Measurements from ENCODE around the gene CEP128. TPM values are rescaled to one million over a fixed set of nuclear protein-coding genes. Genes with fewer than 3 reads are reported as not detected.
A peak's percentile ranks its signal among the peaks of the same experiment; 100 is the strongest.

Gene CEP128
- 4.2 TPM for total RNA-seq
- 1 to 10 TPM; 2.9 to 4.9 (median 4.0) TPM for polyA plus RNA-seq (ENCODE audit: insufficient read depth in 1 of 8, insufficient read length in 8 of 8, low replicate concordance in 1 of 8)
- long read RNA-seq, donor 1: 0 reads
- long read RNA-seq, donor 2: 0 reads
- long read RNA-seq, donor 3: 0 reads
- long read RNA-seq, donor 4: 0 reads
- long read RNA-seq, donor 5, partial matches to known transcripts: 0 of 1 reads
- long read RNA-seq, donor 5, other reads (novel, unspliced or antisense): 0 of 1 reads
- long read RNA-seq, donor 6, partial matches to known transcripts: 0 of 1 reads
- long read RNA-seq, donor 6, other reads (novel, unspliced or antisense): 0 of 1 reads
- long read RNA-seq, donor 7: 0 reads
- long read RNA-seq, donor 8: 0 reads
- long read RNA-seq, donor 9: 0 reads
- long read RNA-seq, donor 10: 0 reads
- long read RNA-seq, donor 11: 0 reads

GRCh38 chr14:80941241-80942185 is at the start of gene CEP128:
CEP128 (minus strand) TSS chr14:80941738.
- peak; percentile 99 for DNase-seq
- Histone ChIP-seq H3K4me3 (ENCODE audit: low read length) (peak within 1 kb of the TSS; percentile 79), H3K36me3 (ENCODE audit: control insufficient read depth, insufficient read depth, low read length) (no peaks in the 10 kb centered on the region), H3K4me1 (ENCODE audit: control insufficient read depth, insufficient read depth, low read length) (peaks cover 10% of the 10 kb centered on the region), H3K27me3 (ENCODE audit: control insufficient read depth, insufficient read depth, low read length) (no peaks in the 10 kb centered on the region), H3K27ac (ENCODE audit: low read length) (peak within 1 kb of the TSS; percentile 52), H3K9me3 (replicated peaks; ENCODE audit: control insufficient read depth, low read depth, low read length) (no peaks in the 10 kb centered on the region)
- WGBS (ENCODE audit: insufficient coverage): 0% methylated on average over 23 of the region's 40 CpGs

- no peak overlapping the region for H3K4me3 ChIP-seq (ENCODE audit: low read length)
- H3K27ac ChIP-seq (ENCODE audit: low read length): no peak overlapping the region
- no peaks in the 10 kb centered on the region for H3K36me3 ChIP-seq (ENCODE audit: control insufficient read depth, insufficient read depth, low read length)
- H3K9me3 ChIP-seq (replicated peaks; ENCODE audit: control insufficient read depth, low read depth, low read length): no peaks in the 10 kb centered on the region
- peaks cover 4% of the 10 kb centered on the region for H3K27me3 ChIP-seq (ENCODE audit: control insufficient read depth, insufficient read depth, low read length)
- no peaks in the 10 kb centered on the region for H3K4me1 ChIP-seq (ENCODE audit: control insufficient read depth, insufficient read depth, low read length)
- WGBS (ENCODE audit: insufficient coverage): 78% methylated on average over 4 of the region's 6 CpGs
- no peak for DNase-seq
These were observed 47.3 kb upstream of the CEP128 start for GRCh38 chr14:80988735-80989429.

- no peak overlapping the region for H3K4me3 ChIP-seq (ENCODE audit: low read length)
- no peaks in the 10 kb centered on the region for H3K9me3 ChIP-seq (replicated peaks; ENCODE audit: control insufficient read depth, low read depth, low read length)
- DNase-seq: no peak
- H3K27ac ChIP-seq (ENCODE audit: low read length): no peak overlapping the region
- WGBS (ENCODE audit: insufficient coverage): 71% methylated on average over 1 of the region's 1 CpG
- H3K4me1 ChIP-seq (ENCODE audit: control insufficient read depth, insufficient read depth, low read length): no peaks in the 10 kb centered on the region
- peaks cover 4% of the 10 kb centered on the region for H3K27me3 ChIP-seq (ENCODE audit: control insufficient read depth, insufficient read depth, low read length)
- no peaks in the 10 kb centered on the region for H3K36me3 ChIP-seq (ENCODE audit: control insufficient read depth, insufficient read depth, low read length)
These were observed 46.7 kb upstream of the CEP128 start for GRCh38 chr14:80988192-80988591.

GRCh38 chr14:80987235-80988032 is 45.9 kb upstream of the CEP128 start:
- Histone ChIP-seq H3K27ac (ENCODE audit: low read length) (no peak overlapping the region), H3K4me1 (ENCODE audit: control insufficient read depth, insufficient read depth, low read length) (no peaks in the 10 kb centered on the region), H3K27me3 (ENCODE audit: control insufficient read depth, insufficient read depth, low read length) (peaks cover 4% of the 10 kb centered on the region), H3K9me3 (replicated peaks; ENCODE audit: control insufficient read depth, low read depth, low read length) (no peaks in the 10 kb centered on the region), H3K4me3 (ENCODE audit: low read length) (no peak overlapping the region), H3K36me3 (ENCODE audit: control insufficient read depth, insufficient read depth, low read length) (no peaks in the 10 kb centered on the region)
- DNase-seq: peak; percentile 77
- whole genome bisulfite sequencing (ENCODE audit: insufficient coverage): 0% methylated on average over 2 of the region's 6 CpGs

GRCh38 chr14:80982711-80983110 is 41.2 kb upstream of the CEP128 start:
- H3K27me3 ChIP-seq (ENCODE audit: control insufficient read depth, insufficient read depth, low read length): no peaks in the 10 kb centered on the region
- WGBS (ENCODE audit: insufficient coverage): no CpG with 5 or more reads among the region's 2 CpGs

GRCh38 chr14:80981673-80982072 is 40.1 kb upstream of the CEP128 start:
- Histone ChIP-seq H3K36me3 (ENCODE audit: control insufficient read depth, insufficient read depth, low read length) (no peaks in the 10 kb centered on the region), H3K9me3 (replicated peaks; ENCODE audit: control insufficient read depth, low read depth, low read length) (no peaks in the 10 kb centered on the region), H3K4me3 (ENCODE audit: low read length) (no peak overlapping the region), H3K27ac (ENCODE audit: low read length) (no peak overlapping the region), H3K4me1 (ENCODE audit: control insufficient read depth, insufficient read depth, low read length) (no peaks in the 10 kb centered on the region), H3K27me3 (ENCODE audit: control insufficient read depth, insufficient read depth, low read length) (no peaks in the 10 kb centered on the region)
- WGBS (ENCODE audit: insufficient coverage): 90% methylated on average over 2 of the region's 7 CpGs
- no peak for DNase-seq

More at GRCh38 chr14:80982711-80983110, 41.2 kb upstream of the CEP128 start:
- no peak for DNase-seq
- no peaks in the 10 kb centered on the region for H3K36me3 ChIP-seq (ENCODE audit: control insufficient read depth, insufficient read depth, low read length)
- H3K9me3 ChIP-seq (replicated peaks; ENCODE audit: control insufficient read depth, low read depth, low read length): no peaks in the 10 kb centered on the region
- H3K4me1 ChIP-seq (ENCODE audit: control insufficient read depth, insufficient read depth, low read length): no peaks in the 10 kb centered on the region
- H3K27ac ChIP-seq (ENCODE audit: low read length): no peak overlapping the region
- no peak overlapping the region for H3K4me3 ChIP-seq (ENCODE audit: low read length)

- Histone ChIP-seq H3K27ac (ENCODE audit: low read length) (no peak overlapping the region), H3K4me1 (ENCODE audit: control insufficient read depth, insufficient read depth, low read length) (no peaks in the 10 kb centered on the region), H3K27me3 (ENCODE audit: control insufficient read depth, insufficient read depth, low read length) (no peaks in the 10 kb centered on the region), H3K4me3 (ENCODE audit: low read length) (no peak overlapping the region), H3K36me3 (ENCODE audit: control insufficient read depth, insufficient read depth, low read length) (no peaks in the 10 kb centered on the region), H3K9me3 (replicated peaks; ENCODE audit: control insufficient read depth, low read depth, low read length) (no peaks in the 10 kb centered on the region)
- no peak for DNase-seq
- WGBS (ENCODE audit: insufficient coverage): 92% methylated on average over 2 of the region's 3 CpGs
These were observed 39.6 kb upstream of the CEP128 start for GRCh38 chr14:80981156-80981555.

- H3K9me3 ChIP-seq (replicated peaks; ENCODE audit: control insufficient read depth, low read depth, low read length): no peaks in the 10 kb centered on the region
- no peaks in the 10 kb centered on the region for H3K36me3 ChIP-seq (ENCODE audit: control insufficient read depth, insufficient read depth, low read length)
- no peaks in the 10 kb centered on the region for H3K4me1 ChIP-seq (ENCODE audit: control insufficient read depth, insufficient read depth, low read length)
- WGBS (ENCODE audit: insufficient coverage): 87% methylated on average over 2 of the region's 2 CpGs
- no peak overlapping the region for H3K4me3 ChIP-seq (ENCODE audit: low read length)
- no peak overlapping the region for H3K27ac ChIP-seq (ENCODE audit: low read length)
- no peaks in the 10 kb centered on the region for H3K27me3 ChIP-seq (ENCODE audit: control insufficient read depth, insufficient read depth, low read length)
- no peak for DNase-seq
These were observed 38.4 kb upstream of the CEP128 start for GRCh38 chr14:80979951-80980350.

- Histone ChIP-seq H3K4me3 (ENCODE audit: low read length) (no peak overlapping the region), H3K36me3 (ENCODE audit: control insufficient read depth, insufficient read depth, low read length) (no peaks in the 10 kb centered on the region), H3K27me3 (ENCODE audit: control insufficient read depth, insufficient read depth, low read length) (no peaks in the 10 kb centered on the region), H3K9me3 (replicated peaks; ENCODE audit: control insufficient read depth, low read depth, low read length) (no peaks in the 10 kb centered on the region), H3K4me1 (ENCODE audit: control insufficient read depth, insufficient read depth, low read length) (peaks cover 4% of the 10 kb centered on the region), H3K27ac (ENCODE audit: low read length) (no peak overlapping the region)
- WGBS (ENCODE audit: insufficient coverage): 33% methylated on average over 1 of the region's 2 CpGs
- no peak for DNase-seq
These were observed 36.9 kb upstream of the CEP128 start for GRCh38 chr14:80978403-80978802.
